SJSA1 (cell line): Measurements from ENCODE around the gene TRIM9. TPM values are rescaled to one million over a fixed set of nuclear protein-coding genes. Genes with fewer than 3 reads are reported as not detected.

Experiments used
- DNase-seq, 2 experiments: peaks; one replicate each; pipeline ENCODE4 v3.0.0-alpha.2; 2015 to 2020; ENCODE audit warnings: low spot score in 2 of 2, low read depth in 1 of 2
- H3K27ac ChIP-seq: fragments of 250-450 bp; sonication (Bioruptor Pico); 2 replicates; pipeline ENCODE4 v1.5.1; 2020; ENCODE audit warnings: mild to moderate bottlenecking, moderate library complexity
- H3K27me3 ChIP-seq: fragments of 250-450 bp; sonication (Bioruptor Pico); replicated peaks from 2 replicates; pipeline ENCODE4 v1.5.1; 2020; ENCODE audit warnings: mild to moderate bottlenecking, moderate library complexity
- H3K36me3 ChIP-seq: fragments of 250-450 bp; sonication (Bioruptor Pico); 2 replicates; pipeline ENCODE4 v1.5.1; 2020; ENCODE audit warnings: mild to moderate bottlenecking
- H3K4me1 ChIP-seq: fragments of 250-450 bp; sonication (Bioruptor Pico); replicated peaks from 2 replicates; pipeline ENCODE4 v1.6.1; 2021; ENCODE audit warnings: mild to moderate bottlenecking
- H3K4me3 ChIP-seq: fragments of 250-450 bp; sonication (Bioruptor Pico); 2 replicates; pipeline ENCODE4 v1.5.1; 2020; ENCODE audit warnings: mild to moderate bottlenecking
- H3K9me3 ChIP-seq: fragments of 250-450 bp; sonication (Bioruptor Pico); replicated peaks from 2 replicates; pipeline ENCODE4 v1.5.1; 2020; ENCODE audit warnings: mild to moderate bottlenecking
- total RNA-seq: library from RNA; depleted of rRNA; stranded (reverse); fragments of >200 nt; shearing (Covaris generic); gene quantifications from 2 replicates; pipeline ENCODE4 v1.2.3, GENCODE V29; 2014

TRIM9 gene
- total RNA-seq, 1 experiment from 2014 or later = not detected

GRCh38 chr14:51023964-51024363 lies 70.9 kb downstream of the TRIM9 start:
- H3K36me3 ChIP-seq = no peaks in the 10 kb centered on the region
- DNase-seq = no peak
- no peaks in the 10 kb centered on the region for H3K27me3 ChIP-seq
- no peak overlapping the region for H3K4me3 ChIP-seq
- no peaks in the 10 kb centered on the region for H3K4me1 ChIP-seq
- no peaks in the 10 kb centered on the region for H3K9me3 ChIP-seq
- no peak overlapping the region for H3K27ac ChIP-seq

- H3K4me3 ChIP-seq = no peak overlapping the region
- DNase-seq = no peak
- H3K4me1 ChIP-seq = no peaks in the 10 kb centered on the region
- no peak overlapping the region for H3K27ac ChIP-seq
- H3K36me3 ChIP-seq = no peaks in the 10 kb centered on the region
- no peaks in the 10 kb centered on the region for H3K27me3 ChIP-seq
- H3K9me3 ChIP-seq = no peaks in the 10 kb centered on the region
These were observed 72.1 kb downstream of the TRIM9 start for GRCh38 chr14:51022769-51023168.

DNA sequence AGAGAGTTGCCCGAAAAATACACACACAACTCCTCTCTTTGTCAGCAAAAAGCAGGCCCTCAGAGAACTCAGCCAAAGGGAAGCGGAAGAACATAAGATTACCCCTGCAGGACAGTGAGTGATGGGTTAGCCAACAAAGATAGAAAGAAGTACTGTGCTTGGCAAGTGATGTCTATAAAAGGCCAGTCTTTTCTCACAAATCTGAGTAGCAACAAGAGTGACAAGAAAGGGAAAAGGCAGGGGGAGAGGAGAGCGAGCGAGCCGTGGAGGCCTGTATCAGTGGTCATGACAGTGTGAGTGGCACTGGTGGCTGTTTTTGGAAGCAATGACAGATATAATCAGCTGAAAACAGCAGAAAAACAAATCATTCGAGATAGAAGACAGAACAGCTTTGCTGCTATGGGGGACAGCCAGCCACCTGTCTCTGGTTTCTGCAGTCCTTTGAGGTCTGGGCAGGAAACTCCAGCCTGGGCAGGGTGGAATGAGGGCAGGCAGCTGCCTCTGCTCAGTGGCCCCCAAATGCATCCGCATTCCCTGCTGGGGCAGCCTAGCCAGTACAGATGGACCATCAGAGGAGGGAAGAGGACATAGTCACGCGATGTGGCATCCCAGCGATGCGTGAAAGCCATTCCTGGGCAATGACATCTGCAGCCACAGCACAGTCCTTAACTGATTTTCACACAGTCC lies 74.7 kb downstream of the TRIM9 start:
- Histone ChIP-seq H3K27ac (no peak overlapping the region), H3K36me3 (no peaks in the 10 kb centered on the region)
- peak; percentile 19 to 45 for DNase-seq

DNA sequence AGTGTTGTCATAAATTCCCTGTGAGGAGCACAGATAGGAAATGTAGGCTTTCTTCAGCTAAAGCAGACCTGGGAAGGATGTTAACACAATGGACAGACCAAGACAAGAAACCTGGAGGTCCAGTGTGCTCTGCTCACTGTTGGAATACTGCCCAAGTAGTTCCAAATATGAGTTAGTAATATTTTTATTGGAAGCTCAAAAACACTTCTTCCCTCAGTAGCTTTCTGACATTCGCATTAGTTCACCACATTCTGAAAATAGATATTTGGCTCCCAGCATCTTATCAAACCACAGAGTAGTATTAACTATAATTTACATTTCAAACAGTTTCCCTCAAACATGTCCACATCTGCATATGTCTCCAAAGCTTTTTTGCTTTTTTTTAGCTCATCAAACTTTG lies 75.8 kb downstream of the TRIM9 start:
- no peak overlapping the region for H3K27ac ChIP-seq
- no peaks in the 10 kb centered on the region for H3K27me3 ChIP-seq
- H3K9me3 ChIP-seq = no peaks in the 10 kb centered on the region
- no peak overlapping the region for H3K4me3 ChIP-seq
- no peaks in the 10 kb centered on the region for H3K36me3 ChIP-seq
- DNase-seq = no peak
- H3K4me1 ChIP-seq = no peaks in the 10 kb centered on the region

More for the DNA sequence above, 74.7 kb downstream of the TRIM9 start:
- no peaks in the 10 kb centered on the region for H3K27me3 ChIP-seq
- H3K4me1 ChIP-seq = no peaks in the 10 kb centered on the region
- H3K9me3 ChIP-seq = no peaks in the 10 kb centered on the region
- no peak overlapping the region for H3K4me3 ChIP-seq

GRCh38 chr14:51018521-51018920 lies 76.4 kb downstream of the TRIM9 start:
- H3K27ac ChIP-seq = no peak overlapping the region
- DNase-seq = no peak
- H3K4me1 ChIP-seq = no peaks in the 10 kb centered on the region
- H3K9me3 ChIP-seq = no peaks in the 10 kb centered on the region
- no peaks in the 10 kb centered on the region for H3K36me3 ChIP-seq
- H3K4me3 ChIP-seq = no peak overlapping the region
- H3K27me3 ChIP-seq = no peaks in the 10 kb centered on the region

GRCh38 chr14:51014625-51015024 lies 80.3 kb downstream of the TRIM9 start:
- Histone ChIP-seq H3K4me3 (no peak overlapping the region), H3K27me3 (no peaks in the 10 kb centered on the region), H3K4me1 (no peaks in the 10 kb centered on the region), H3K27ac (no peak overlapping the region), H3K36me3 (no peaks in the 10 kb centered on the region), H3K9me3 (no peaks in the 10 kb centered on the region)
- no peak for DNase-seq

DNA sequence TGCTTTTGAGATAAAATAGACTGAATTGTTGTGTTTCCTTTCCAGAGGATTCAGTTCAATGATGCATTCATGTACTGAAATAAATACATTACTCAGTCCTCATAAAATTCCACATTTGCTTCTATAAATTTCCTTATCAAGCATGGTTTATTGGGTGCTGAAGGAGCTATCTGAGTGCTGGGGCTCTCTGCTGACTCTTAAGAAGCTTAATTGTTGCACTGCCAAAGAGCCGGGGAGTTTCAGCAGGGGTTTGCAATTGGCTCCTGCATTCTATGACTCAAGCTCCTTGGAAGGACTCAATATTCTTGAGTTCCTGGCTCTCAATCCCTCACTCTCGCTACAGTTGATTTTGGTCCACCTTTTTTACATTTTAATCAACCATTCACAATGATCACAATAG lies 80.8 kb downstream of the TRIM9 start:
- no peak for DNase-seq
- H3K27ac ChIP-seq = no peak overlapping the region
- no peaks in the 10 kb centered on the region for H3K9me3 ChIP-seq
- H3K4me3 ChIP-seq = no peak overlapping the region
- no peaks in the 10 kb centered on the region for H3K27me3 ChIP-seq
- H3K4me1 ChIP-seq = no peaks in the 10 kb centered on the region
- no peaks in the 10 kb centered on the region for H3K36me3 ChIP-seq

GRCh38 chr14:51012055-51012454 lies 82.8 kb downstream of the TRIM9 start:
- H3K27me3 ChIP-seq = no peaks in the 10 kb centered on the region
- no peak for DNase-seq
- no peaks in the 10 kb centered on the region for H3K4me1 ChIP-seq
- no peaks in the 10 kb centered on the region for H3K9me3 ChIP-seq
- no peaks in the 10 kb centered on the region for H3K36me3 ChIP-seq
- H3K27ac ChIP-seq = no peak overlapping the region
- H3K4me3 ChIP-seq = no peak overlapping the region

GRCh38 chr14:51008446-51008845 lies 86.5 kb downstream of the TRIM9 start:
- Histone ChIP-seq H3K4me1 (peaks cover 6% of the 10 kb centered on the region), H3K9me3 (no peaks in the 10 kb centered on the region), H3K27ac (no peak overlapping the region), H3K4me3 (no peak overlapping the region), H3K27me3 (no peaks in the 10 kb centered on the region), H3K36me3 (no peaks in the 10 kb centered on the region)
- no peak for DNase-seq

DNA sequence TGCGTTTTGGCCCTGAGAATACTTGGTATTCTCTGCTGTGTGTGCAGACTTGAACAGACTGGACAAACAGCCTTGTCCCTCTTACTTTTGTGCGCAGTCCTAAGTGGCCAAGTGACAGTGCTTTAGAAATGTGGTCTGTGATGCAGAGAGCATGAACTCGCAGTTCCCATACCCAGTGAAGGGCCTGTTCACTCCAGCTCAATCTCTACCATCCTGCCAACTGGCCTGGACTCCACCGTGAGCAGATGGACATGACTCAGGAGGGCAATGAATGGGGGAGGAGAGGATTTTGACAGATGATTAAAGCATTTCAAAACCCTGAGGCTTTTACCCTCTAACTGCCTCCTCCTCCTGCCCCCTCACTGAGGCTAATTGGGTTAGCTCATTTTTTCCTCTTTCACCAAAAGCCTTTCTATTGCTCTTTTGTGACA lies 88.1 kb downstream of the TRIM9 start:
- no peak for DNase-seq
- H3K4me3 ChIP-seq = no peak overlapping the region
- H3K4me1 ChIP-seq = peaks cover 6% of the 10 kb centered on the region
- H3K27ac ChIP-seq = no peak overlapping the region
- no peaks in the 10 kb centered on the region for H3K36me3 ChIP-seq
- no peaks in the 10 kb centered on the region for H3K27me3 ChIP-seq
- no peaks in the 10 kb centered on the region for H3K9me3 ChIP-seq

DNA sequence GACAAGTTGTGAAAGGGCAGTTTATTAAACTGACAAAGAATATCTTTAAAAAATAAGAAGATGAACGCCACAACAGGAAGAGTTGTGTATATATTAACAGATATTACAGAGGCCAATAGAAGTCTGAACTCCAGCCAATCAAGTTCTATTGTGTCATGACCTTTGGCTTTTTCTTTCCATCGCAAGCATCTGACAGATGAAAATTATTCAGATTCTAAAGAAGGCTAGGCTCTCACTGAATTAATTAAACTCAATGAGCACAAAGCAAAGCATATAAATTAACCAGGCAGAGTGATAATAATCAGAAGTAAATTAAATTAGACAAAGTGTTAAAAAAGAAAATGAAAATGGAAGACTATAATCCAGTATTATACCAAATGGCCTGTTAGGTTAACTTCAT lies 88.6 kb downstream of the TRIM9 start:
- no peak for DNase-seq
- Histone ChIP-seq H3K4me1 (peaks cover 6% of the 10 kb centered on the region), H3K4me3 (no peak overlapping the region), H3K27me3 (no peaks in the 10 kb centered on the region), H3K27ac (no peak overlapping the region), H3K9me3 (no peaks in the 10 kb centered on the region), H3K36me3 (no peaks in the 10 kb centered on the region)

- DNase-seq = peak in 1 of 2 experiments; percentile 7
- no peak overlapping the region for H3K4me3 ChIP-seq
- no peaks in the 10 kb centered on the region for H3K9me3 ChIP-seq
- H3K36me3 ChIP-seq = no peaks in the 10 kb centered on the region
- no peak overlapping the region for H3K27ac ChIP-seq
- H3K4me1 ChIP-seq = peaks cover 6% of the 10 kb centered on the region
- no peaks in the 10 kb centered on the region for H3K27me3 ChIP-seq
These were observed 89.9 kb downstream of the TRIM9 start for GRCh38 chr14:51004801-51005526.

GRCh38 chr14:51004352-51004800 lies 90.5 kb downstream of the TRIM9 start:
- Histone ChIP-seq H3K4me1 (peaks cover 6% of the 10 kb centered on the region), H3K27ac (no peak overlapping the region), H3K9me3 (no peaks in the 10 kb centered on the region), H3K36me3 (no peaks in the 10 kb centered on the region), H3K4me3 (no peak overlapping the region), H3K27me3 (no peaks in the 10 kb centered on the region)
- DNase-seq = no peak

DNA sequence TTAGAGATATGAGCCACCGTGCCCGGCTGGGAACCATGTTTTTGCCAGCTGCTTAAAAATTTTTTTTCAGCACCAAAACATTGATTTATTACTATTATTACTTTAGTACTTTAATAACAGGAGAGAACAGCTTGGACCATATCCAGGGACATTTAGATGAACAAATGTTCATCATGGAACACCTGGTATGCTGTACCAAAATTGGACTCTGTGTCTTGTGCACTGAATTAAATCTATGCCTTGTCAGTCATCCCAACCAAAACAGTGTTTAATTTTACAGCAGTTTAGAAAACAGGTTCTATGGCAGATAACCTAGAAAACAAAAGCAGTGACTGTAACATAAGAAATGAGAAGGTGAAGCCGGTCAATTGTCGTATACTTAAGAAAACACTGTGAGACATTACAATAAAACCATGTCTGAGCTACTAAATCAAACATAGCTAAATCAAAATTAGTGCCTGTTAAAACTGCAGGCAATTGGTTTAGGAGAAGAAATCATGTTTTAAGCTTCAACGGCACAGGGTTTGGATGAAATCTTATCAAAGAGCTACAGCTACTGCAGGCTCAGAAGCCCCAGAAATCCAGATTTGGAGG lies 92.4 kb downstream of the TRIM9 start:
- Histone ChIP-seq H3K4me1 (peaks cover 6% of the 10 kb centered on the region), H3K36me3 (no peaks in the 10 kb centered on the region)

More for the DNA sequence above, 92.4 kb downstream of the TRIM9 start:
- no peak for DNase-seq
- Histone ChIP-seq H3K27ac (no peak overlapping the region), H3K27me3 (no peaks in the 10 kb centered on the region), H3K9me3 (no peaks in the 10 kb centered on the region), H3K4me3 (no peak overlapping the region)
